Astrocyte of the cerebellum (primary cell): ENCODE results near the gene PIGL.
"Not testable (repeated sequence)": the region's sequence is repeated elsewhere in the genome, so short reads cannot be mapped to it uniquely, and the experiment has no call there.

Experiments used
- DNase-seq: peaks from one replicate; pipeline ENCODE4 v3.0.0-alpha.2; 2011; ENCODE audit warnings: low read depth
- H3K4me3 ChIP-seq: 2 replicates; pipeline ENCODE4 v1.5.1; 2011; ENCODE audit warnings: mild to moderate bottlenecking, low read depth, low read length, moderate library complexity
- in situ Hi-C: cut with HindIII; loops from 2 replicates; pipeline ENCODE4 v1.10.0; 2017; ENCODE audit warnings: low sequenced_read_pairs
- TF ChIP-seq, protein P1 (sequence below): IDR thresholded peaks from 2 replicates; pipeline ENCODE4 v1.5.1; 2012; ENCODE audit warnings: low read length, low read depth, moderate library complexity, mild to moderate bottlenecking; ENCODE audit errors: missing control alignments

The PIGL gene

GRCh38 chr17:16294560-16294959 is 77.5 kb downstream of the PIGL start:
- in situ Hi-C loops, result no loop called here
- TF ChIP-seq, protein P1, sequence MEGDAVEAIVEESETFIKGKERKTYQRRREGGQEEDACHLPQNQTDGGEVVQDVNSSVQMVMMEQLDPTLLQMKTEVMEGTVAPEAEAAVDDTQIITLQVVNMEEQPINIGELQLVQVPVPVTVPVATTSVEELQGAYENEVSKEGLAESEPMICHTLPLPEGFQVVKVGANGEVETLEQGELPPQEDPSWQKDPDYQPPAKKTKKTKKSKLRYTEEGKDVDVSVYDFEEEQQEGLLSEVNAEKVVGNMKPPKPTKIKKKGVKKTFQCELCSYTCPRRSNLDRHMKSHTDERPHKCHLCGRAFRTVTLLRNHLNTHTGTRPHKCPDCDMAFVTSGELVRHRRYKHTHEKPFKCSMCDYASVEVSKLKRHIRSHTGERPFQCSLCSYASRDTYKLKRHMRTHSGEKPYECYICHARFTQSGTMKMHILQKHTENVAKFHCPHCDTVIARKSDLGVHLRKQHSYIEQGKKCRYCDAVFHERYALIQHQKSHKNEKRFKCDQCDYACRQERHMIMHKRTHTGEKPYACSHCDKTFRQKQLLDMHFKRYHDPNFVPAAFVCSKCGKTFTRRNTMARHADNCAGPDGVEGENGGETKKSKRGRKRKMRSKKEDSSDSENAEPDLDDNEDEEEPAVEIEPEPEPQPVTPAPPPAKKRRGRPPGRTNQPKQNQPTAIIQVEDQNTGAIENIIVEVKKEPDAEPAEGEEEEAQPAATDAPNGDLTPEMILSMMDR, result no peak
- H3K4me3 ChIP-seq, result no peak overlapping the region
- no peak for DNase-seq

DNA sequence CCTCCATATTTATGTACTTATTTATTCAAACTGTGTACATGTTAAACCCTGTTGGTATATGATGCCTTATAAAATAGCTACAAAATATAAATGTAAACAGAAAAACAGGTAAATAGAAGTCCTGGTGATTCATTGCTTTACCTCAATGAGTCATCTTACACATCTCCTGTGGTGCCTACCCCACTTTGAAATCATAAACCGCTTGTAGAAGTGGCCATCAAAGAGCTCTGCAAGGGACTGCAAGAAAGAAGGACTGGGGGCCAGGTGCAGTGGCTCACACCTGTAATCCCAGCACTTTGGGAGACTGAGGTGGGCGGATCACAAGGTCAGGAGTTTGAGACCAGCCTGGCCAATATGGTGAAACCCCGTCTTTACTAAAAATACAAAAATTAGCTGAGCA is 79.1 kb downstream of the PIGL start:
- H3K4me3 ChIP-seq, DNase-seq, in situ Hi-C loops: not testable (repeated sequence)

DNA sequence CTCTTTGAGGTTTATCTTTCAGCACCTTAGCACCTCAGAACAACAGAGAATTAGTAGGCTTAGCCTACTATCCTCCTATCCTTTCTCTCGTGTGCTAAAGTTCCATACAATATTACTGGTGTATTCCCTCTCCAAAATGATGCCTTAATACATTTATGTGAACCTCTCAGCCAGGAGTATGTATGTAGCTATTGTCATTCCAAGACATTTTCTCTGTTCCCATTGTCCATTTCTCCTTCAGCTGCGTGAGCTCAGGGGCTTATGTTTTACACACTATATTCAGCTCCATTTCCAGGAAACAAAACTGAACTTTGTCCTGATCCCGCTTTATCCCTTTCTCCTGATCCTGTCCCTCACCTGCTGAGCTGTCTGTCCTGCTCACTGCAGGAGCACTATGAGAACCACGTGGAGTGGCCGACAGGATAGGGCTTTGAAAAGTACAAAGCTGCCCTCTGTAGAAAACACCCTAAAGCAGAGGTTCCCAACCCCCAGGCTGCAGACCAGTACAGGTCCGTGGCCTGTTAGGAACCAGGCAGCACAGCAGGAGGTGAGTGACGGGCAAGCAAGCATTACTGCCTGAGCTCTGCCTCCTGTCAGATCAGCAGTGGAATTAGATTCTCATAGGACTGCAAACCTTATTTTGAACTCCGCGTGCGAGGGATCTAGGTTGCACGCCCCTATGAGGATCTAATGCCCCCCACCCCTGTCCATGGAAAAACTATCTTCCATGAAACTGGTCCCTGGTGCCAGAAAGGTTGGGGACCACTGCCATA is 80.5 kb downstream of the PIGL start:
- in situ Hi-C loops, result no loop called here
- TF ChIP-seq, protein P1, result no peak
- DNase-seq, result no peak
- no peak overlapping the region for H3K4me3 ChIP-seq

DNA sequence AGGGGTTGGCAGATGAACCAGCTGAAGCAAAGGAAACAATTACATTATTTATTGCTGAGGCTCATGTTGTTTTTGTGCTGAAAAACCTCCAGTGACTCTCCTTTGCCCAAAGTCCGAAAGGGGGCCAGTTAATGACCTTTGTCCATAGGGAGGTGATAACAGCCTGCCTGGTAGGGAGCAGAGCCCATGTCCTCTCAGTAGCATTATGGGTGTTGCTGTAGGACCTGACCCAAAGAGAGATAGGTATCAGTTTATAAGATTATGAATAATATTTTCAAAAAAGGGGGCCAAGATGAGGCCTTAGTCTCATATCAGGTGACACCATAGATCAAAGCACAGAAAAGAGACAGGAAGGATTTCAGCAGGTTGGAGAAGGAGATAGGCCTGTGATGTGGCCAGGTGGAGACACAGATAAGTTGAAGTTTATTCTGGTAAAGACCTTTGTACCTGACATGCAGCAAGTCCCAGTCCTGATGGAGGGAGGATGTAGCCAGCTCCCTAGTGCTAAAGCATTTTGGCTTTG is 81.2 kb downstream of the PIGL start:
- H3K4me3 ChIP-seq, result no peak overlapping the region
- in situ Hi-C loops, result no loop called here
- TF ChIP-seq, protein P1, result no peak
- no peak for DNase-seq

DNA sequence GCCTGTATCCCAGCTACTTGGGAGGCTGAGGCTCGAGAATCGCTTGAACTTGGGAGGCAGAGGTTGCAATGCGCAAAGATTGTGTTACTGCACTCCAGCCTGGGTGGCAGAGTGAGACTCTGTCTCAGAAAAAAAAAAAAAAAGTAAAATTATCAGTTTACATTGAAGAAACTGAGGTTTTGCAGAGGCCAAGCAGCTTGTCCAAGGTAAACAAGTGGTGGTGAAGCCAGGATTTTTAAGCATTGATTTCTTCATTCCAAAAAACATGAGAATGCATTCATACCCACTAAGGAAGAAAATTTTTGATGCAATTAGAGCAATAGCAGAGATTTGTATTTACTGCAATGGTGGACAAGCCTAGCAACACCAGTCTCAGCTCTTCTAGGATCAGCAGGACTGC is 83.5 kb downstream of the PIGL start:
- no peak for DNase-seq
- in situ Hi-C loops, result no loop called here
- no peak overlapping the region for H3K4me3 ChIP-seq
- TF ChIP-seq, protein P1, result no peak

DNA sequence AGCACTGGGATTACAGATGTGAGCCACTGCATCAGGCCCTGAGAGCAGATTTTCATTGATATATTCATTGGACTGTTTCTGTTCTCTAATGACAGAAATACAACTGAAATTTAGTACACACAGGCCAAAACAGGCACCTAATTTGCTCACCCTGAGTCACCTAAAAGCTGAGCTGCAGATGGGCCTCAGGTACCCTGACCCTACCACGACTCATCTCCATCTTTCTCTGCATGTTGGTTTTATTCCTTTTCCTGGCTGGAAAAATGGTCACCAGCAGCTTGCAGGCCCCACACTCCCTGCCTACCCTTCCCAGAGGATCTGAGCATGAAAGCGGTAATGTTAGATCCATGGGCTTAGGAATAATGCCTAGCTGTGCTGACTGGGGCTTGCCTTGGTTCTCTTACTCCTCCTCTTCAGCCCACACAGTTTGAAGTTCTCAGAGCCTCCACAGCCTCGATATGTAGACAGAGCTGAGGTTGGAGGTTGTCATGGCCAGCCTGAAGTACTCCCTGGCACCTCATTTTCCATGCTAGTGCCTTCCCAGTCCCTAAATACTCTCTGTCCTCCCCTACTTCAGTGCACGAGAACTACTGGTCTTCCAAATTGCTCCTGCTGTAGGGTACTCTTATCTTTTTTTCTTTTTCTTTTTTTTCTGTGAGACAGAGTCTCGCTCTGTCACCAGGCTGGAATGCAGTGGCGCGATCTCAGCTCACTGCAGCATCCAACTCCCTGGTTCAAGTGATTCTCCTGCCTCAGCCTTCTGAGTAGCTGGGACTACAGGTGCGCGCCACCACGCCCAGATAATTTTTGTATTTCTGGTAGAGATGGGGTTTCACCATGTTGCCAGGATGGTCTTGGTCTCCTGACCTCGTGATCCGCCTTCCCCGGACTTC is 85.2 kb downstream of the PIGL start:
- H3K4me3 ChIP-seq, result no peak overlapping the region
- in situ Hi-C loops, result no loop called here
- TF ChIP-seq, protein P1, result no peak
- no peak for DNase-seq

GRCh38 chr17:16302856-16303255 is 85.8 kb downstream of the PIGL start:
- in situ Hi-C loops, result no loop called here

More at GRCh38 chr17:16302856-16303255, 85.8 kb downstream of the PIGL start:
- no peak for DNase-seq
- H3K4me3 ChIP-seq, result no peak overlapping the region
- TF ChIP-seq, protein P1, result no peak
